Forelimb muscle (tissue), 1 donor: ENCODE results near the gene C1QTNF8. TPM values are rescaled to one million over a fixed set of nuclear protein-coding genes. Genes with fewer than 3 reads are reported as not detected.

ENCODE experiments used
- DNase-seq: peaks from one replicate; pipeline ENCODE4 v3.0.0-alpha.2; 2013; ENCODE audit warnings: low read depth
- polyA plus RNA-seq: library from polyadenylated mRNA; unstranded; fragments of 120-200 nt; gene quantifications from one replicate; pipeline ENCODE4 v1.2.1, GENCODE V29; 2013; ENCODE audit not compliant: insufficient read length

Gene C1QTNF8
- polyA plus RNA-seq, 1 donor, result not detected

DNA sequence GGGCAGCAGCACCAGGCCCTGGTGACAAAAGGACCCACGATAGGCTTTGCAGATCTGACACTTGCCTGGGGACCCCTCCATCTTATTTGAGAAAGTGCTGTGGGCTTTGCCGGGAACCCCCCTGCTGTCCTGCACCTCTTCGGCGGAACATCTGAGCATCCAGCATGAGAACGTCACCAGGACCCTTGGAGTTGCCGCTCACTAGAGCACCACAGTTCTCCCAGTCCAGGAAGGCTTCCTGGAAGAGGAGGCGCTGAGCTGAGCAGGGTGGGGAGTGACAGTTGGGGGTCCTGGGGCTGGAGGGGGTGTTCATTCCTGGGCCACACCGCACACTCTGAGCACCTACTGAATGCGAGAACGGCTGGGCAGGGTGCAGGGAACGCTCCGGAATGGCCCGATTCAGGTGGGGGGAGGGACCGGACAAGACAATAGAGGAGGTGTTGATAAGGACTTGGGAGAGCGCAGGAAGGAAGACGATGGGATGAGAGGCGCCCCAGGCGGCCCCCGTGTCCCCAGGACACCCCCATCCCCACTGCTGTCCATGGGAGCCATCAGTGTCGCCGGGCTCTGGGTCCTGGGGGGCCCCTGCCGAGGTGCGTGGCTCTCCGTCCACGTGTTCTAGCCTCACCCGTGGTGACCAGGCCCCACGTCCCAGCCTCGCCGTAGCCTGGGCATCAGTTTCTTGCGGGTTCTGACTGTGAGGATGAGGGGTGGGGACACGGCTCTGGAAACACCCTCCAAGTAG lies 32.1 kb upstream of the C1QTNF8 start:
- no peak for DNase-seq

DNA sequence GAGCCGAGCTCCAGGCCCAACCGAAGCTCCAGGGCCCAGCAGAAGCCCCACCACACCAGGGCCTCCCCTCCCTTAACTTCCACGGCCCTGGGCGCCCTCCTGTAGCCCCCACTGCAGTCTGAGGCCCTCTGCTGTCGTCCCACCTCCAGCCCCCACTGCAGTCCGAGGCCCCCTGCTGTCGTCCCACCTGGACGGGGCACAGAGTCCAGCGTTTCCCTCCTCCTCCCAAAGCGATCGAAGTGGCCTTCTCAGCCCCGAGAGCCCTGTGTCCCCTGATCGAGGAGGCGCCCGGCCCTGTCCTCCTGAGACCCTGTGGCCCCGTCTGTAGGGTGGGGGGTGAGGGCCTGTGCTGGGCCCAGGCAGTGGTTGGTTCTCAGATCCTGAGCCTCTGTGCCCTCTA lies 31.1 kb upstream of the C1QTNF8 start:
- DNase-seq, result no peak

DNA sequence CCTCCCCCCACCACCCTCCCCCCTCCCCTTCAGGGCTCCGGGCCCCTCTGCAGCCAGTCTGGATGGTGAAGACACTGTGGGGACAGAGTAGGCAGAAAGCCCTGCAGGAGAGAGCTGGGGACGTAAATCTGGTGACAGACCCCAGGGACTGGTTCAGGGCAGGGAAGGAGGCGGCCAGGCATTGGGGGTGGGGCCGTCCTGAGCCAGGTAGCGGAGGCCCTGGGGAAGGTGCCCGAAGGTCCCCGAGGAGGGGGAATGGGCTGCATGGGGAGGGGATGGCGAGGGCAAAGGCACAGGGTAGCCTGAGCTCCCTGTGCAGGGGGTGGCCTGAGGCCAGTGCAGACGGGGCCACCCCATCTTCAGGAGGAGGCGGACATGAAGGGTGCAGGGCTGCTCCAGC lies 30.5 kb upstream of the C1QTNF8 start:
- no peak for DNase-seq

DNA sequence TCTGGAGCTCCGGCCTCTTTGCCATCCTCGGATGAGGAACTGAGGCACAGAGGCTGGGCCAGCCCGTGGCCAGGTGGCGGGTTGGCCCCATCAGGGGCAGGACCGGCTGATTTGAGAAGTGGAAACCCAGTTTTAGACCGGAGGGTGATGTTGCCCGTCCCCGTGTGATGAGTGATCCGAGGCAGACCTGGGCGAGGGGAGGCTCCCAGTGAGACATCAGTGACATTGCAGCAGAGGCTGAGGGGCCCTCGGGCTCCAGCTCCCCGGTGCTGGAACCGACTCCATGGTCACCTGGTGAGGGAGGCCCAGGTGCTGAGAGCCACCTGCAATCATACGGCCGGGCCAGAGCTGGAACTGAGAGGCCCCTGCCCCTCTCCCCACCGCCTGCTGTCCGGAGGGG lies 30.0 kb upstream of the C1QTNF8 start:
- DNase-seq, result no peak

GRCh38 chr16:1125471-1125870 lies 29.4 kb upstream of the C1QTNF8 start:
- DNase-seq, result no peak

- no peak for DNase-seq
Measured at GRCh38 chr16:1124795-1125194, 28.8 kb upstream of the C1QTNF8 start.

GRCh38 chr16:1124291-1124690 lies 28.2 kb upstream of the C1QTNF8 start:
- no peak for DNase-seq

DNA sequence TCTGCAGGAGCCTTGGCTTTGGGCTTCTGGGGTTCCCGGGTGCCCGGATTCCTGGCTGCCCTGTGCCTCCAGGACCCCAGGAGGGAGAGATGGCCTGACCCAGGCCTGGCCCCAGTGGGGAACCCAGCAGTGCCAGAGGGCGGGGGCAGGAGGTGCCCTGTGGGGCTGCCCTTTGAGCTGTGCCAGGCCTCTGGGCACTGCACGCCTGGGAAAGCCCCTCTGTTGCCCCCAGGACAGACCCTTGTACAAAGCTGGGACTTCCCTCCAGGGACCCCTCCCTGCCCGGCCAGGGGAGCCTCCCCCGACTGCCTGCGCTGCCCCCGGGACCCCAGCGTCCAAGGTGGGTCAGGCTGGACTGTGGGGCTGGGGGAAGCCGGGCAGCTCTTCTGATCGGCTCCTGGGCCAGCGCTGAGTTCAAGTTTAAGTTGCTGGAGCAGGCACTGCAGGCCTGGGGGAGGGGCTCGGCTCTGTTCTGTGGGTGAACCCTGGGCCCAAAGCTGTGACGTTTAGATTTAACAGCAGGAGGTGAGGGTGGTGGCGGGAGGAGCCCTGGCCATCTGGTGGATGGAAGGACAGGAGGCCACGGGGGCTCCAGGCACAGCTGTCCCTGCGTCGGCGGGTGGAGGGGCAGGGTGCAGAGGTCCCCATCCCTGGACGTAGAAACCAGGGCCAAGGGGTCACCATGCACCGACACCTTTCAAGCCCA lies 27.6 kb upstream of the C1QTNF8 start:
- DNase-seq, result no peak

DNA sequence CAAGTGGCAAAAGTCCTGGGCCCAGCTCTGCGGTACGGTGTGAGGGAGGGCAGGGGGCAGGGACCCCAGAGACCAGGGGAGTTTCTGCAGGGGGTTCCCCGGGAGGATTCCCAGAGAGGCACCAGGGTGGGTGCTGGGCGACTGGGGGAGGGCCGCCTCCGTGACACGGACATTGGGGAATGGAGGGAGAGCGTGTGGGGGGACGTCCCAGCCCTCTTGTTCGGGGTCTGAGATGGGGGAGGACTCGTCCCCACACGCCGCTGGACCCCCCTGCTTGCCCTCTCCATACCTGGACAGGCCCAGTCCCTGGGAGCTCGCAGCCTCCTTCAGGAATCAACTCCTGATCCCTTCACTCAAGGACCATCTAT lies 26.3 kb upstream of the C1QTNF8 start:
- no peak for DNase-seq

GRCh38 chr16:1121601-1122397 lies 25.8 kb upstream of the C1QTNF8 start:
- no peak for DNase-seq

- no peak for DNase-seq
Measured at GRCh38 chr16:1121009-1121408, 25.0 kb upstream of the C1QTNF8 start.

- no peak for DNase-seq
Measured at GRCh38 chr16:1120577-1120941, 24.5 kb upstream of the C1QTNF8 start.

GRCh38 chr16:1119766-1120576 lies 23.9 kb upstream of the C1QTNF8 start:
- DNase-seq, result no peak

DNA sequence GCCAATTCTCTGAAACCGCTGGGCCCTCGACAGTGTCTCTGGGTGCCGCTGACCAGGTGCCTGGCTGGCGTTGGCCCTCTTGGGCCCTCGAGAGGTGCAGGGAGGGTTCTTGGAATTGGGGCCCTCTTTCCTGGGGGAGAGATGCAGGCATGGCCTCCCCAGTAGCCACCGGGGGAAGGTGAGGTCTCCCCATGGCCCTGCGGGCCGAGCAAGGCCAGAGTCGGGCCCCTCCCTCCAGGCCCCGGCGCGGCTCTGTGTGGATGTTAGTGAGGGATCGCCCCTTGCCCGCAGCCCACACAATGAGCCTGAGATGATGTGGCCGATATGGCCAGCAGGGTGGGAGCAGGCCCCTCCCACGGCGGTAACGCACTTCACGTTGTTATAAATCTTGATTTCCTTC lies 23.1 kb upstream of the C1QTNF8 start:
- DNase-seq, result no peak

GRCh38 chr16:1117926-1118325 lies 21.9 kb upstream of the C1QTNF8 start:
- DNase-seq, result no peak

DNA sequence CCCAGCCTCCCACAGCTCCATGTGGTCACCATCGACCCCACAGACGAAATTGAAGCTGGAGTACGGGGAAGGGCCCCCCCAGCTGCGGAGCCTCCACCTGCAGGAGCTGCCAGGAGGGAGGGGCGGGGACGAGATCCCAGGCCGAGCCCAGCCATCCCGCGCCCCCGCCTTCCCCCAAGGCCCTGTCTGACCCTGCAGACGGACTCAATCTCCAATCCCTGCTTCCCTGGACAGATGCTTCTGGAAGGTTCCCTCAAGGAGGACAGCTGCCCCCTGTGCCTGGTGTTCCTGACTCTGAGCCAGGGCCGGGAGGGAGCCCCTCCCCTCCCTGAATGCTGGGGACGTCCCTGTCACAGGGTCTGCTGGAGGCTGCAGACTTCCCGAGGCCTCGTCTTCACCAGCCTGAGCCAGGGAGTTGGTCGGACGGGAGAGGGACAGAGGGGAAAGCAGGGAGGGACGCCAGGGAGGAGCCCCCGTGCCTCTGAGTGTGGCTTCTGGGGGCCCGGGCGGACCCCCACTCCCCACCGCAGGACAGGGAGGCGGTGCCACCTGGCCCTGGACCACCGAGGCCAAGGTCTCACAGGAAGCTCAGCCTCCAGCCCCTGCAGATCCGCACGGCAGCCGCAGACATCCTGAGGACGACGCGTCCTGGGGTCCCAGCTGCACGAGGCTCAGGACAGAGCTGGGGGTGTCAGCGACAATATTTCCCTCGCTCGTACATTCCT lies 21.3 kb upstream of the C1QTNF8 start:
- DNase-seq, result no peak

DNA sequence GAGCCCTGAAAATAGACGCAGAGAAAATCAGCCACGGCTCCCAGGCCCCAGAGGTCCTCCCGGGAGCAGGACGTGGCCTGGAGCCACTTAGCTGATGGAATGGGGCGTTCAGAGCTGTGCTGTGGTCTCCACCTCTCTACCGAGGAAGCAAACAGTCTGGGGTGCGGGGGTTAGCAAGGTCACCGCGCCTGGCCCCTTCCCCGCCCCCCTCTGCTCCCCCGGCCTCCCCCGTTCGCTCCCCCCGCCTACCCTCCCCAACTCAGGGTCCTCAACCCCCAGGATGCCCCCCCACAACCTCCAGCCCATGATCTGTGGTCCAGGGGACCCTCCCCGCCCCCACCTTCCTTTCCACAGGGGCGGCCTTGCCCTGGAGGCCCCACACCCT lies 20.6 kb upstream of the C1QTNF8 start:
- DNase-seq, result no peak

- DNase-seq, result no peak
Measured at GRCh38 chr16:1113889-1114526, 18.0 kb upstream of the C1QTNF8 start.

GRCh38 chr16:1113489-1113888 lies 17.4 kb upstream of the C1QTNF8 start:
- no peak for DNase-seq

GRCh38 chr16:1112506-1113184 lies 16.6 kb upstream of the C1QTNF8 start:
- no peak for DNase-seq
